Suprapubic skin (tissue), 3 donors: Measurements from ENCODE around the gene EP400.

Experiments
- POLR2A ChIP-seq, 2 donors: fragments of 450-650 bp; IDR thresholded peaks; one replicate each; pipeline ENCODE4 v1.6.1; 2017; ENCODE audit warnings: antibody characterized with exemption in 2 of 2, mild to moderate bottlenecking in 2 of 2, moderate library complexity in 2 of 2
- TF ChIP-seq, protein P1 (sequence below), 2 donors: fragments of 200-600 bp in 1 of 2; fragments of 450-650 bp in 1 of 2; sonication (generic) in 1 of 2; IDR thresholded peaks; one replicate each; pipeline ENCODE4 v1.5.1; 2016 to 2019; ENCODE audit warnings: antibody characterized with exemption in 2 of 2, mild to moderate bottlenecking in 1 of 2, moderate library complexity in 1 of 2

DNA sequence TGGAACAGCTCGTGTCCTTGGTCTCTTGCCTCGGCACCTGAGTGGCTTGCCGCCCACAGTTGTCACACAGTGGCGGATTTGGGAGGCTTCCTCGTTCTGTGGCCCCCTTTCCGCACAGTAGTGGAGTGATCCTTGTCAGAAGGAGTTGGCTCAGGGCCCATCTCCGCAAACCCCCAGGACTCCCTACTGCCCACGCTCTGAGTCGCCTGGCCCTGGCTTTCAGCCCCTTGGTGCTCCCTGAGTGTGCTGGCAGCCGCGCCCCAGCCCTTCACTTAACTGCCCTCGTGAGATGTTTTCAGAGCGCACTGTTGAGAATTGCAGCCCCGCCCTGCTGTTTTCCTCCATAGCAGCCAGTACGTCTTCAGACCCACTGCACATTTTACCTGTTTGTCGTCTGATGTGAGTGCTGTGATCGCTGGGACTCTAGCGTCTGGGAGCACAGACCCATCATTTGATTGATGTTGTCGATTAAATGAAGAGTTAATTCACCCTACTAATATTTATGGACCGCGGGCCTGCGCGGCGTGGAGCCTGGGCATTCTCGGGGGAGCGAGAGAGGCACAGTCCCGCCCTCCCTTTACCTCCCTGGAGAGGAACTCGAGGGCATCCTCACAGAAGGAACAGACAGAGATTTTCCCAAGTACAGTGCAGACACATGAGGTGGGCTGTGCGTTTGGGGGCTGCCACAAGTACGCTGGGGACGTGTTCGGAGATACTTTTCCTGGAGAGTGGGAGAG lies 102.6 kb downstream of the EP400 start:
- no peak for TF ChIP-seq POLR2A (IDR thresholded peaks at IDR 0.05)
- TF ChIP-seq, protein P1, sequence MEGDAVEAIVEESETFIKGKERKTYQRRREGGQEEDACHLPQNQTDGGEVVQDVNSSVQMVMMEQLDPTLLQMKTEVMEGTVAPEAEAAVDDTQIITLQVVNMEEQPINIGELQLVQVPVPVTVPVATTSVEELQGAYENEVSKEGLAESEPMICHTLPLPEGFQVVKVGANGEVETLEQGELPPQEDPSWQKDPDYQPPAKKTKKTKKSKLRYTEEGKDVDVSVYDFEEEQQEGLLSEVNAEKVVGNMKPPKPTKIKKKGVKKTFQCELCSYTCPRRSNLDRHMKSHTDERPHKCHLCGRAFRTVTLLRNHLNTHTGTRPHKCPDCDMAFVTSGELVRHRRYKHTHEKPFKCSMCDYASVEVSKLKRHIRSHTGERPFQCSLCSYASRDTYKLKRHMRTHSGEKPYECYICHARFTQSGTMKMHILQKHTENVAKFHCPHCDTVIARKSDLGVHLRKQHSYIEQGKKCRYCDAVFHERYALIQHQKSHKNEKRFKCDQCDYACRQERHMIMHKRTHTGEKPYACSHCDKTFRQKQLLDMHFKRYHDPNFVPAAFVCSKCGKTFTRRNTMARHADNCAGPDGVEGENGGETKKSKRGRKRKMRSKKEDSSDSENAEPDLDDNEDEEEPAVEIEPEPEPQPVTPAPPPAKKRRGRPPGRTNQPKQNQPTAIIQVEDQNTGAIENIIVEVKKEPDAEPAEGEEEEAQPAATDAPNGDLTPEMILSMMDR (IDR thresholded peaks at IDR 0.05), result no peak
